Brain pericyte (primary cell): ENCODE results near the gene STX10.

Source experiments
- DNase-seq: peaks from one replicate; pipeline ENCODE4 v3.0.0-alpha.2; 2012; ENCODE audit warnings: low read depth, low spot score

Gene STX10

GRCh38 chr19:13100031-13100588 is 50.1 kb downstream of the STX10 start:
- DNase-seq: no peak

GRCh38 chr19:13099073-13099999 is 50.8 kb downstream of the STX10 start:
- no peak for DNase-seq

- DNase-seq: no peak
Observed at GRCh38 chr19:13098277-13099072, 51.7 kb downstream of the STX10 start.

- DNase-seq: no peak
Observed at GRCh38 chr19:13097463-13098258, 52.5 kb downstream of the STX10 start.

GRCh38 chr19:13097033-13097462 is 53.1 kb downstream of the STX10 start:
- DNase-seq: no peak

GRCh38 chr19:13095934-13096927 is 53.9 kb downstream of the STX10 start:
- no peak for DNase-seq

GRCh38 chr19:13095393-13095784 is 54.8 kb downstream of the STX10 start:
- DNase-seq: no peak

- no peak for DNase-seq
Observed at GRCh38 chr19:13094771-13095392, 55.3 kb downstream of the STX10 start.

- DNase-seq: no peak
Observed at GRCh38 chr19:13094106-13094504, 56.1 kb downstream of the STX10 start.
